GM12801 (cell line): ENCODE measurements around the gene ELK4.

ENCODE experiments used
- TF ChIP-seq, protein P1 (sequence below): IDR thresholded peaks from one replicate; pipeline ENCODE4 v1.5.1; 2011; ENCODE audit warnings: control low read depth; ENCODE audit not compliant: insufficient read length; ENCODE audit errors: extremely low read depth

The ELK4 gene

DNA sequence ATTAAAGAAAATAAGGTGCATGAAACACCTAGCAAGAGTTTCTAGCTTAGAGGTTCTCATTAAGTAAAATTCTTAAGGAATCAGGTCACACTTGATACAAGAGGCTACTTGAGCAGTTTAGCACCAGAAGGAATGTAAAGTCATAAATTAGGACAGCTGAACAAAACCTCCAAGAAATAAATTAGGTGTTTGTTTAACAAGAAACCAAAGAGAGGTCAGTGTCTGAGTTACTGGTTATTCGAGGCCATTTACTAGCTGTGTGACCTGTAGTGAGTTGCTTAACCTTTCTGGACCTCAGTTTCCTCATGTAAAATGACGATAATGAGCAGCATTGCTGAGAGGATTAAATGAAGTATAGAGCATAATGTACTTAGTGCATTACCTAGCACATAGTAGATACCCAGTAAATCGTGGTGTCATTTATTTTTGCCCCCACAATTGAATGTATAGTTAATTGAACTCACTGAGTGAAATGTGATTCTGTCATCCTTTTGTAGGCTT, 908 bp upstream of the ELK4 start:
- TF ChIP-seq, protein P1, sequence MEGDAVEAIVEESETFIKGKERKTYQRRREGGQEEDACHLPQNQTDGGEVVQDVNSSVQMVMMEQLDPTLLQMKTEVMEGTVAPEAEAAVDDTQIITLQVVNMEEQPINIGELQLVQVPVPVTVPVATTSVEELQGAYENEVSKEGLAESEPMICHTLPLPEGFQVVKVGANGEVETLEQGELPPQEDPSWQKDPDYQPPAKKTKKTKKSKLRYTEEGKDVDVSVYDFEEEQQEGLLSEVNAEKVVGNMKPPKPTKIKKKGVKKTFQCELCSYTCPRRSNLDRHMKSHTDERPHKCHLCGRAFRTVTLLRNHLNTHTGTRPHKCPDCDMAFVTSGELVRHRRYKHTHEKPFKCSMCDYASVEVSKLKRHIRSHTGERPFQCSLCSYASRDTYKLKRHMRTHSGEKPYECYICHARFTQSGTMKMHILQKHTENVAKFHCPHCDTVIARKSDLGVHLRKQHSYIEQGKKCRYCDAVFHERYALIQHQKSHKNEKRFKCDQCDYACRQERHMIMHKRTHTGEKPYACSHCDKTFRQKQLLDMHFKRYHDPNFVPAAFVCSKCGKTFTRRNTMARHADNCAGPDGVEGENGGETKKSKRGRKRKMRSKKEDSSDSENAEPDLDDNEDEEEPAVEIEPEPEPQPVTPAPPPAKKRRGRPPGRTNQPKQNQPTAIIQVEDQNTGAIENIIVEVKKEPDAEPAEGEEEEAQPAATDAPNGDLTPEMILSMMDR = no peak

DNA sequence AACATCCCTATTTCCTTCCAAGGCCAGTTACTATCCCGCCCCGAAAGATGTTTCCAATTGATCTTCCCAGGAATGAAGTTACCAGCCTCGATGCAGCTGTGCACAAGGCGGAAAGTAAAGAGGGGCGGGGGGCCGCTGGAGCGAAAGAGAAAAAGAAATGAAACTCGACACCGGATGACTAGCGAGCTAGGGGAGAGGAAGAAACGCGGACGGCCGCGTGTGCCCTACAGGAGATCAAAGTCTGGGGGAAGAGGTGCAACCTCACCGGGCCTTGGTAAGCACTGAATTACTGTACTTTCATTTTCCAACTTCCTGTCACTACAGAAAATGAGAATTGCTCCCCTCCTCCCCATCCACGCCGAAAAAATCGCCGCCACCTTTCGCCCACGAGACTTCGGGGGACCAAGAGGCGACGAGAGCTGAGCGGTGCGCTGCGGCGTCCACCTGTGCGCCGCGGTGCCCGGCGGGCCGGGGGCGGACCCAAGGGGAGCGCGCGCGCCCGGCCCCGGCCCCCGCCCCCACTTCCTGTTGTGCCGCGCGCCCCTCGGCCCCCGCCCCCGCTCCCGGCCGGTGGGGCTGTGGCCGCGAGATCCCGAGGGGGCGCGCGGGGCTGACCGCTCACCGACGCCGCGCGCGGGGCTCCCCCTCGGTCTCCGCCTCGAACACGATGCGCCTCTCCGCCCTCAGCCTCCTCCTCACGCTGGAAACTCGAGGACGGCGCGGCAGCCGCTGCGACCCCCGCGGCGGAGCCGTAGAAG, 622 bp downstream of the ELK4 start:
- TF ChIP-seq, protein P1 = no peak

DNA sequence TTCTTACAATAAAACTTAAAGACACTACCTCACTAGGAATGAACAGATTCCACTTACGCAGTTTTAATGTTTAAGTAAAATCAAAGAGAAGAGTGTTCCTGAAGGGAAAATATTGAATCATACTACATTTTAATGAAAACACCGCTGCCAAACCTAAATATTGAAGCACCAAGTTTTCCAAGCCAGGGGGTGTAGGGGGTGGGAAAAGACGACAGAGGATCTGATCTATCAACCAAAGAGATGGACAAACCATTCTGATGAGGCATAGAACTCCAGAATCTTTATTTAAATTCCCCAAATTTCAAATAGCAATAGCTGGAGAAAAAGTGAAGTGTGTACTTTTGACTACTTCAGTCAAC, 1.2 kb downstream of the ELK4 start:
- TF ChIP-seq, protein P1 = no peak

DNA sequence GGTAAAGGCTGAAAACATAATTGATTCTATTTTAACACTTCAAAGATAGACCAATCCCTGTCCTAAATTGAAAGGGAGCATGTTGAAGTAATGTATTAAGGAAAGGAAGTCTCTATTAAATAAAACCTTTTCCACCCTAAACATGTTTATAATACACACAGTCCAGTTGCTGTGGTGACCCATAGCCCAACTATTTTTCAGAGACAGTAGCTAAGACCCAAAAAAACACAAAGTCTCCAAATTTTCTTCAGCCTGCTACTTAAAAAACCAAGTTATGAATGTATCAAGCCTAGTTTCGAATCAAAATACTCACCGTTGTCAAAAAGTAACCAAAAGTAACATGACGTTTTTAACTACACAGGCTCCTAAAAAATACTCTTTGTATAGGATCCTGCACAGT, 1.6 kb downstream of the ELK4 start:
- TF ChIP-seq, protein P1 = no peak

DNA sequence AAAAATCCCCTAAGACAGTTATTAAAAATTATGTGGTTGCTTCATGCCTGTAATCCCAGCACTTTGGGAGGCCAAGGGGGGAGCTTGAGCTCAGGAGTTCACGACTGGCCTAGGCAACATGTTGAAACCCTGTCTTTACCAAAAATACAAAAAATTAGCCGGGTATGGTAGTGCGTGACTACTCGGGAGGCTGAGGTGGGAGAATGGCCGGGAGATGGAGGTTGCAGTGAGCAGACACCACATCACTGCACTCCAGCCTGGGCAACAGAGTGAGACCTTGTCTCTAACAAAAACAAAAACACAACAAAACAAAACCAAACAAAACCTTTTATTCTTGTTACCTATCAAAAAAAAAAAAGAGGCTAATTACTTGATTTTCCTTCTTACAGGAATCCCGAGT, 2.1 kb downstream of the ELK4 start:
- TF ChIP-seq, protein P1 = no peak

DNA sequence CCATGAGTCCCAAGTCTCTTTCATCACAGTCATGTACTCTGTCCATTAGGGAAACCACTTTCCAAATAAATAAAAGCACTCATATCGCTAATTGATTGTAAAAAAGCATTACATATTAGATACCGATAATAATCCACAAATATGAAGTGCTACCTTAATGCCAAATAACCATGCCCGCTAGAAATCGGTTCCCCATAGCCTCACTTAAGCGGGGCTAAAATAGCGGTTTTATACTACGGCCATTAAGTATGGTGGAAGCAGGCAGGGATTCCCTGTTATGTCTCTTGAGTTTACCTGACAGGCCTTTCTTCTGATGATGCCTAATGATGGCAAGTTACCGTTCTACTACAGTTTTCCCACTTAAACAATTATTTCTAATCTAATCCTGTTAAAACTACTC, 3.9 kb downstream of the ELK4 start:
- TF ChIP-seq, protein P1 = no peak

DNA sequence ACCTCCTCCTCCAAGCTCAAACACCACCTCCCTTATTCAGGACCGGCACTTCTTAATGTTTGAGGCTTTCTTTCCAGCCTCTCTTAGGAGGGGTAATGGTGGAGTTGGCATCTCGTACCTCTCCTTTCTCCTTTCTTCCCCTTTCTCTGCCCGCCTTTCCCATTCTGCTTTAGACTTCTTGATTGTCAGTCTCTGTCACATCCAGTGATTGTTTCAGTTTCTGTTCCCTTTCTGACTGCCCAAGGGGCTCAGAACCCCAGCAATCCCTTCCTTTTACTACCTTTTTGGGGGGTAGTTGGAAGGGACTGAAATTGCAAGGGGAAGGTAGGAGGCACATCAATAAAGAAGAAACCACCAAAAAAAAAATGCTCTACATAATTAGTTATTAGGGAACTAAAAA, 5.6 kb downstream of the ELK4 start:
- TF ChIP-seq, protein P1 = no peak

DNA sequence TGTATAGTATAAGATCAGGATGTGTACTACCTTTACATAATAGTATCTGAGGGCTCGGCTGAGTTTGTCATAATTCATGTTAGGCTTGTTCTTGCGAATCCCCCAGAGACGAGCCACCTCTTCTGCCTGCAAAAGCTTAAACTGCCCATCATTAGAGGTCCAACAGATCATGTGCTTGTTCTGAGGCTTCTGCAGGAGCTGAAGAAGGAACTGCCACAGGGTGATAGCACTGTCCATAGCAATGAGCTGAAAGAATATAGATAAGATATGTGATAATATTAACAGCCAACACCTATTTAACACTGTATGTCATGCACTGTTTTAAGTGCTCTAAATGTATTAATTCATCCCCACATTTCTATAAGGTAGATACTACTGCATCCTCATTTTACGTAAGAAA, 8.2 kb downstream of the ELK4 start:
- TF ChIP-seq, protein P1 = no peak
